OCI-LY3 (cell line): ENCODE results near the gene ARID1B.

Source experiments
- H2AFZ ChIP-seq: fragments of 200-600, 300-600 bp; shearing (Covaris generic); 2 replicates; pipeline ENCODE4 v1.6.0; 2014; ENCODE audit warnings: antibody characterized with exemption, low read depth, low read length
- H3K27ac ChIP-seq: fragments of 200-600, 300-600 bp; sonication (generic); 2 replicates; pipeline ENCODE4 v1.5.1; 2014; ENCODE audit warnings: mild to moderate bottlenecking, low read length, moderate library complexity, mixed read lengths
- H3K27me3 ChIP-seq: fragments of 200-600, 300-600 bp; sonication (generic); 2 replicates; pipeline ENCODE4 v1.6.1; 2014; ENCODE audit warnings: low read depth, low read length, mixed read lengths
- H3K36me3 ChIP-seq: fragments of 200-600, 300-600 bp; sonication (generic); replicated peaks from 2 replicates; pipeline ENCODE3; 2014; ENCODE audit warnings: low read depth, low read length, mixed read lengths
- H3K4me1 ChIP-seq: fragments of 300-600, 200-600 bp; sonication (generic); 2 replicates; pipeline ENCODE4 v1.6.1; 2014; ENCODE audit warnings: low read length, mixed read lengths
- H3K4me2 ChIP-seq: fragments of 200-600, 300-600 bp; sonication (generic); 2 replicates; pipeline ENCODE4 v1.6.1; 2014; ENCODE audit warnings: low read length, mixed read lengths
- H3K4me3 ChIP-seq: fragments of 300-600, 200-600 bp; sonication (generic); 2 replicates; pipeline ENCODE4 v1.5.1; 2014; ENCODE audit warnings: antibody characterized with exemption, mild to moderate bottlenecking, low read length, moderate library complexity
- H3K79me2 ChIP-seq: fragments of 300-600, 200-600 bp; shearing (Covaris generic); 2 replicates; pipeline ENCODE4 v1.6.1; 2014; ENCODE audit warnings: mild to moderate bottlenecking, low read length, mixed read lengths
- H3K9ac ChIP-seq: fragments of 300-600, 200-600 bp; shearing (Covaris generic); 2 replicates; pipeline ENCODE4 v1.6.0; 2014; ENCODE audit warnings: mild to moderate bottlenecking, low read length, moderate library complexity
- H3K9me3 ChIP-seq: fragments of 200-600, 300-600 bp; shearing (Covaris generic); 2 replicates; pipeline ENCODE4 v1.6.1; 2014; ENCODE audit warnings: low read length, mixed read lengths; ENCODE audit not compliant: insufficient read depth
- H4K20me1 ChIP-seq: fragments of 200-600, 300-600 bp; sonication (generic); 2 replicates; pipeline ENCODE4 v1.6.1; 2016; ENCODE audit warnings: low read length, mixed read lengths; ENCODE audit not compliant: insufficient read depth
- EZH2phosphoT487 ChIP-seq: fragments of 200-600 bp; shearing (Covaris generic); IDR thresholded peaks from 2 replicates; pipeline ENCODE4 v1.6.1; 2018; ENCODE audit warnings: antibody characterized with exemption, mixed run types, low read depth
- TF ChIP-seq, protein P1 (sequence below): fragments of 200-600, 300-600 bp; sonication (generic); IDR thresholded peaks from 2 replicates; pipeline ENCODE4 v1.5.1; 2014; ENCODE audit warnings: antibody characterized with exemption, low read length, low read depth

The ARID1B gene

GRCh38 chr6:156984178-156984738 is 207.1 kb downstream of the ARID1B start:
- no peaks in the 10 kb centered on the region for H3K36me3 ChIP-seq
- no peaks in the 10 kb centered on the region for H3K9me3 ChIP-seq
- H4K20me1 ChIP-seq: peaks cover 18% of the 10 kb centered on the region
- TF ChIP-seq EZH2phosphoT487: no peak
- TF ChIP-seq, protein P1, sequence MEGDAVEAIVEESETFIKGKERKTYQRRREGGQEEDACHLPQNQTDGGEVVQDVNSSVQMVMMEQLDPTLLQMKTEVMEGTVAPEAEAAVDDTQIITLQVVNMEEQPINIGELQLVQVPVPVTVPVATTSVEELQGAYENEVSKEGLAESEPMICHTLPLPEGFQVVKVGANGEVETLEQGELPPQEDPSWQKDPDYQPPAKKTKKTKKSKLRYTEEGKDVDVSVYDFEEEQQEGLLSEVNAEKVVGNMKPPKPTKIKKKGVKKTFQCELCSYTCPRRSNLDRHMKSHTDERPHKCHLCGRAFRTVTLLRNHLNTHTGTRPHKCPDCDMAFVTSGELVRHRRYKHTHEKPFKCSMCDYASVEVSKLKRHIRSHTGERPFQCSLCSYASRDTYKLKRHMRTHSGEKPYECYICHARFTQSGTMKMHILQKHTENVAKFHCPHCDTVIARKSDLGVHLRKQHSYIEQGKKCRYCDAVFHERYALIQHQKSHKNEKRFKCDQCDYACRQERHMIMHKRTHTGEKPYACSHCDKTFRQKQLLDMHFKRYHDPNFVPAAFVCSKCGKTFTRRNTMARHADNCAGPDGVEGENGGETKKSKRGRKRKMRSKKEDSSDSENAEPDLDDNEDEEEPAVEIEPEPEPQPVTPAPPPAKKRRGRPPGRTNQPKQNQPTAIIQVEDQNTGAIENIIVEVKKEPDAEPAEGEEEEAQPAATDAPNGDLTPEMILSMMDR: no peak
- no peaks in the 10 kb centered on the region for H3K27me3 ChIP-seq
- peaks cover 81% of the 10 kb centered on the region for H3K79me2 ChIP-seq
- no peak overlapping the region for H3K27ac ChIP-seq
- peaks cover 31% of the 10 kb centered on the region for H3K4me1 ChIP-seq
- H3K4me3 ChIP-seq: no peak overlapping the region
- H3K9ac ChIP-seq: no peak overlapping the region
- H3K4me2 ChIP-seq: no peak overlapping the region
- no peak overlapping the region for H2AFZ ChIP-seq

- Histone ChIP-seq H2AFZ (no peak overlapping the region), H3K27me3 (no peaks in the 10 kb centered on the region), H3K79me2 (peaks cover 81% of the 10 kb centered on the region), H3K4me1 (peaks cover 28% of the 10 kb centered on the region), H3K4me2 (no peak overlapping the region), H4K20me1 (peaks cover 21% of the 10 kb centered on the region), H3K4me3 (no peak overlapping the region), H3K36me3 (no peaks in the 10 kb centered on the region), H3K27ac (no peak overlapping the region), H3K9me3 (no peaks in the 10 kb centered on the region), H3K9ac (no peak overlapping the region)
- TF ChIP-seq EZH2phosphoT487: no peak
- TF ChIP-seq, protein P1: no peak
Observed at GRCh38 chr6:156985309-156985708, 208.1 kb downstream of the ARID1B start.

GRCh38 chr6:156988276-156989158 is 211.3 kb downstream of the ARID1B start:
- no peaks in the 10 kb centered on the region for H3K27me3 ChIP-seq
- no peaks in the 10 kb centered on the region for H3K36me3 ChIP-seq
- H3K9ac ChIP-seq: no peak overlapping the region
- H4K20me1 ChIP-seq: peaks cover 25% of the 10 kb centered on the region
- H3K4me1 ChIP-seq: peaks cover 44% of the 10 kb centered on the region
- no peak overlapping the region for H2AFZ ChIP-seq
- H3K27ac ChIP-seq: peak overlapping the region; percentile 29; the same call in 1 of the 2 replicates
- H3K4me2 ChIP-seq: peak overlapping the region; percentile 84
- TF ChIP-seq EZH2phosphoT487: no peak
- TF ChIP-seq, protein P1: no peak
- H3K9me3 ChIP-seq: no peaks in the 10 kb centered on the region
- peak overlapping the region; percentile 50 for H3K4me3 ChIP-seq
- peaks cover 77% of the 10 kb centered on the region for H3K79me2 ChIP-seq

GRCh38 chr6:156989159-156989806 is 212.1 kb downstream of the ARID1B start:
- H3K9ac ChIP-seq: no peak overlapping the region
- H3K9me3 ChIP-seq: no peaks in the 10 kb centered on the region
- H3K4me3 ChIP-seq: no peak overlapping the region
- no peak for TF ChIP-seq EZH2phosphoT487
- TF ChIP-seq, protein P1: no peak
- peaks cover 30% of the 10 kb centered on the region for H4K20me1 ChIP-seq
- H3K27ac ChIP-seq: no peak overlapping the region
- H2AFZ ChIP-seq: no peak overlapping the region
- peaks cover 76% of the 10 kb centered on the region for H3K79me2 ChIP-seq
- H3K27me3 ChIP-seq: no peaks in the 10 kb centered on the region
- H3K4me2 ChIP-seq: no peak overlapping the region
- peaks cover 48% of the 10 kb centered on the region for H3K4me1 ChIP-seq
- H3K36me3 ChIP-seq: no peaks in the 10 kb centered on the region
